Loucy (cell line): ENCODE results near the gene CWH43.
"Not testable (repeated sequence)": the region's sequence is repeated elsewhere in the genome, so short reads cannot be mapped to it uniquely, and the experiment has no call there.

Source experiments
- H2AFZ ChIP-seq: fragments of 200-600 bp; sonication (generic); 2 replicates; pipeline ENCODE4 v1.6.0; 2016; ENCODE audit warnings: antibody characterized with exemption, mild to moderate bottlenecking, low read length, moderate library complexity
- H3F3A ChIP-seq: fragments of 200-600 bp; 2 replicates; pipeline ENCODE4 v1.6.0; 2016; ENCODE audit warnings: antibody characterized with exemption, low read depth, mild to moderate bottlenecking
- H3K27me3 ChIP-seq: fragments of 200-600 bp; sonication (generic); 2 replicates; pipeline ENCODE4 v1.6.1; 2014; ENCODE audit warnings: low read length, mild to moderate bottlenecking; ENCODE audit not compliant: insufficient read depth, poor library complexity, severe bottlenecking
- H3K36me3 ChIP-seq: fragments of 200-600 bp; sonication (generic); 2 replicates; pipeline ENCODE4 v1.6.1; 2016; ENCODE audit warnings: low read length; ENCODE audit not compliant: insufficient read depth
- H3K4me1 ChIP-seq: fragments of 200-600 bp; sonication (generic); 2 replicates; pipeline ENCODE4 v1.5.1; 2014; ENCODE audit warnings: low read length, mild to moderate bottlenecking; ENCODE audit not compliant: insufficient read depth, poor library complexity, severe bottlenecking
- H3K4me2 ChIP-seq: fragments of 200-600 bp; sonication (generic); 2 replicates; pipeline ENCODE4 v1.6.0; 2014; ENCODE audit warnings: antibody characterized with exemption, low read length, low read depth, mild to moderate bottlenecking; ENCODE audit not compliant: poor library complexity, severe bottlenecking
- H3K4me3 ChIP-seq: fragments of 200-600 bp; sonication (generic); 2 replicates; pipeline ENCODE4 v1.5.1; 2014; ENCODE audit warnings: low read length, mild to moderate bottlenecking, mixed read lengths; ENCODE audit not compliant: poor library complexity, severe bottlenecking
- H3K79me2 ChIP-seq: fragments of 200-600 bp; sonication (generic); 2 replicates; pipeline ENCODE4 v1.6.1; 2014; ENCODE audit warnings: low read length; ENCODE audit not compliant: insufficient read depth
- H3K9ac ChIP-seq: fragments of 200-600 bp; sonication (generic); 2 replicates; pipeline ENCODE4 v1.6.0; 2014; ENCODE audit warnings: mild to moderate bottlenecking, low read depth, low read length, moderate library complexity; ENCODE audit not compliant: poor library complexity, severe bottlenecking
- H3K9me2 ChIP-seq: fragments of 200-600 bp; sonication (generic); replicated peaks from 2 replicates; pipeline ENCODE4 v1.6.1; 2016; ENCODE audit warnings: low read depth, low read length, mixed read lengths
- H3K9me3 ChIP-seq: fragments of 200-600 bp; sonication (generic); 2 replicates; pipeline ENCODE4 v1.6.1; 2014; ENCODE audit warnings: mild to moderate bottlenecking, antibody characterized with exemption, low read length, low read depth; ENCODE audit not compliant: insufficient read depth
- H4K20me1 ChIP-seq: fragments of 200-600 bp; sonication (generic); 2 replicates; pipeline ENCODE4 v1.6.0; 2014; ENCODE audit warnings: antibody characterized with exemption, low read length, mild to moderate bottlenecking; ENCODE audit not compliant: insufficient read depth, poor library complexity, severe bottlenecking
- EZH2phosphoT487 ChIP-seq: fragments of 200-600 bp; IDR thresholded peaks from 2 replicates; pipeline ENCODE4 v1.6.1; 2018; ENCODE audit warnings: antibody characterized with exemption, mild to moderate bottlenecking, moderate library complexity, borderline replicate concordance
- TF ChIP-seq, protein P1 (sequence below): fragments of 200-600 bp; sonication (generic); conservative IDR thresholded peaks from 2 replicates; pipeline ENCODE4 v1.5.1; 2014; ENCODE audit warnings: mild to moderate bottlenecking, antibody characterized with exemption, low read length

The CWH43 gene

GRCh38 chr4:48979914-48980579 is 6.0 kb upstream of the CWH43 start:
- Histone ChIP-seq H3K4me3 (no peak overlapping the region), H3K9ac (no peak overlapping the region), H3K79me2 (no peaks in the 10 kb centered on the region), H3K9me3 (no peaks in the 10 kb centered on the region), H3K36me3 (no peaks in the 10 kb centered on the region), H4K20me1 (no peaks in the 10 kb centered on the region), H3K9me2 (no peaks in the 10 kb centered on the region), H3K4me1 (no peaks in the 10 kb centered on the region), H2AFZ (no peak overlapping the region), H3K27me3 (no peaks in the 10 kb centered on the region), H3F3A (no peaks in the 10 kb centered on the region), H3K4me2 (no peak overlapping the region)
- TF ChIP-seq EZH2phosphoT487, result no peak
- TF ChIP-seq, protein P1, sequence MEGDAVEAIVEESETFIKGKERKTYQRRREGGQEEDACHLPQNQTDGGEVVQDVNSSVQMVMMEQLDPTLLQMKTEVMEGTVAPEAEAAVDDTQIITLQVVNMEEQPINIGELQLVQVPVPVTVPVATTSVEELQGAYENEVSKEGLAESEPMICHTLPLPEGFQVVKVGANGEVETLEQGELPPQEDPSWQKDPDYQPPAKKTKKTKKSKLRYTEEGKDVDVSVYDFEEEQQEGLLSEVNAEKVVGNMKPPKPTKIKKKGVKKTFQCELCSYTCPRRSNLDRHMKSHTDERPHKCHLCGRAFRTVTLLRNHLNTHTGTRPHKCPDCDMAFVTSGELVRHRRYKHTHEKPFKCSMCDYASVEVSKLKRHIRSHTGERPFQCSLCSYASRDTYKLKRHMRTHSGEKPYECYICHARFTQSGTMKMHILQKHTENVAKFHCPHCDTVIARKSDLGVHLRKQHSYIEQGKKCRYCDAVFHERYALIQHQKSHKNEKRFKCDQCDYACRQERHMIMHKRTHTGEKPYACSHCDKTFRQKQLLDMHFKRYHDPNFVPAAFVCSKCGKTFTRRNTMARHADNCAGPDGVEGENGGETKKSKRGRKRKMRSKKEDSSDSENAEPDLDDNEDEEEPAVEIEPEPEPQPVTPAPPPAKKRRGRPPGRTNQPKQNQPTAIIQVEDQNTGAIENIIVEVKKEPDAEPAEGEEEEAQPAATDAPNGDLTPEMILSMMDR, result no peak

DNA sequence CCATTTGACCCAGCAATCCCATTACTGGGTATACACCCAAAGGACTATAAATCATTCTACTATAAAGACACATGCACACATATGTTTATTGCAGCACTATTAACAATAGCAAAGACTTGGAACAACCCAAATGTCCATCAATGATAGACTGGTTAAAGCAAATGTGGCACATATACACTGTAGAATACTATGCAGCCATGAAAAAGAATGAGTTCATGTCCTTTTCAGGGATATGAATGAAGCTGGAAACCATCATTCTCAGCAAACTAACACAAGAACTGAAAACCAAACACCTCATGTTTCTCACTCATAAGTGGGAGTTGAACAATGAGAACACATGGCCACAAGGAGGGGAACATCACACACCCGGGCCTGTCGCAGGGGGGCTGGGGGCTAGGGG is 2.1 kb upstream of the CWH43 start:
- not testable (repeated sequence) for H3F3A ChIP-seq, H3K79me2 ChIP-seq, H3K4me1 ChIP-seq, H4K20me1 ChIP-seq, H3K27me3 ChIP-seq, H3K4me2 ChIP-seq, H2AFZ ChIP-seq, H3K9ac ChIP-seq, H3K36me3 ChIP-seq, H3K4me3 ChIP-seq, H3K9me2 ChIP-seq, H3K9me3 ChIP-seq

DNA sequence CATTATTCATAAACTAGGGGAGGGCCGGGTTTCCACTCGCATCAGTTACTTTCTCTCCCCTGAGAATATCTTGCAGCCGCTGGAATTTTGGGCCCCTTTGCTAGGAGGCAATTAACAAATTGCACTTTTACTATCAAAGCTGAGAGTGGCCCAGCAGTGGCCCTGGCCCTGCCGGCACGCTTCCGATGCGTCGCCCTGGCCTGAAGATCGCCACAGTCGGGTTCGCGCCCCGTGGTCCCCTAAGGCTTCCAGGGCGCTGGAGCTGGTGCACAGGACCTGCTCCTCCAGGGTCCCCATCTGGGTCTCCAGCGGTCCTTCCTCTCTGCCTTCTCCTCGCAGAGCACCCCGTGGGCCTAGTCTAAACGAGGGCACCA is 486 bp upstream of the CWH43 start:
- Histone ChIP-seq H3K79me2 (no peaks in the 10 kb centered on the region), H3K9me2 (no peaks in the 10 kb centered on the region), H2AFZ (no peak overlapping the region), H3K27me3 (no peaks in the 10 kb centered on the region), H3K36me3 (no peaks in the 10 kb centered on the region), H3K4me3 (no peak overlapping the region), H3K9me3 (no peaks in the 10 kb centered on the region), H3F3A (no peaks in the 10 kb centered on the region), H3K4me1 (no peaks in the 10 kb centered on the region), H3K9ac (no peak overlapping the region), H3K4me2 (no peak overlapping the region), H4K20me1 (no peaks in the 10 kb centered on the region)
- no peak for TF ChIP-seq EZH2phosphoT487
- TF ChIP-seq, protein P1, result no peak

- no peak overlapping the region for H3K4me3 ChIP-seq
- H2AFZ ChIP-seq, result no peak overlapping the region
Measured at GRCh38 chr4:48986654-48987164, 634 bp downstream of the CWH43 start.

More at GRCh38 chr4:48986654-48987164, 634 bp downstream of the CWH43 start:
- no peak for TF ChIP-seq EZH2phosphoT487
- TF ChIP-seq, protein P1, result no peak
- Histone ChIP-seq H3F3A (no peaks in the 10 kb centered on the region), H3K36me3 (no peaks in the 10 kb centered on the region), H4K20me1 (no peaks in the 10 kb centered on the region), H3K9me2 (no peaks in the 10 kb centered on the region), H3K9me3 (no peaks in the 10 kb centered on the region), H3K9ac (no peak overlapping the region), H3K27me3 (no peaks in the 10 kb centered on the region), H3K4me1 (no peaks in the 10 kb centered on the region), H3K79me2 (no peaks in the 10 kb centered on the region), H3K4me2 (no peak overlapping the region)
